SK-N-SH treated with all-trans-retinoic acid at 6 μM for 48 hours (cell line): ENCODE data around the gene COBLL1.

Experiments used
- ATAC-seq: fragments of 200-7000 bp; cut with Tn5 transposase; 3 replicates; pipeline ENCODE4 v1.9.1; 2020; ENCODE audit warnings: mild to moderate bottlenecking, moderate library complexity
- ARNTL ChIP-seq: fragments of 450-650 bp; formaldehyde crosslinking; IDR thresholded peaks from 2 replicates; pipeline ENCODE4 v1.5.0; 2020; ENCODE audit warnings: low read depth, mild to moderate bottlenecking, moderate library complexity, borderline replicate concordance
- BACH2 ChIP-seq: fragments of 250-450 bp; sonication (Bioruptor Pico); IDR thresholded peaks from 2 replicates; pipeline ENCODE4 v1.9.0; 2021; ENCODE audit warnings: mild to moderate bottlenecking, borderline replicate concordance
- CREB5 ChIP-seq: fragments of 250-450 bp; sonication (Bioruptor Pico); IDR thresholded peaks from 2 replicates; pipeline ENCODE4 v1.5.1; 2020; ENCODE audit warnings: low read depth, mild to moderate bottlenecking, moderate library complexity
- CSDC2 ChIP-seq: fragments of 250-450 bp; sonication (Bioruptor Pico); IDR thresholded peaks from 2 replicates; pipeline ENCODE4 v1.5.0; 2020; ENCODE audit warnings: mild to moderate bottlenecking, moderate library complexity
- CSRNP3 ChIP-seq: fragments of 250-450 bp; sonication (Bioruptor Pico); IDR thresholded peaks from 2 replicates; pipeline ENCODE4 v1.5.1; 2021; ENCODE audit warnings: mild to moderate bottlenecking, moderate library complexity
- ESRRG ChIP-seq: fragments of 250-450 bp; sonication (Bioruptor Pico); IDR thresholded peaks from 2 replicates; pipeline ENCODE4 v1.6.1; 2021; ENCODE audit warnings: mild to moderate bottlenecking
- GLIS3 ChIP-seq: fragments of 250-450 bp; sonication (Bioruptor Pico); IDR thresholded peaks from 2 replicates; pipeline ENCODE4 v1.5.0; 2020; ENCODE audit warnings: mild to moderate bottlenecking, moderate library complexity
- ISL1 ChIP-seq: fragments of 250-450 bp; sonication (Bioruptor Pico); IDR thresholded peaks from 2 replicates; pipeline ENCODE4 v2.1.2; 2022; ENCODE audit warnings: mild to moderate bottlenecking, moderate library complexity
- PATZ1 ChIP-seq: fragments of 250-450 bp; sonication (Bioruptor Pico); IDR thresholded peaks from 2 replicates; pipeline ENCODE4 v1.8.0; 2020; ENCODE audit warnings: mild to moderate bottlenecking, moderate library complexity, borderline replicate concordance
- POU6F1 ChIP-seq: fragments of 250-450 bp; sonication (Bioruptor Pico); IDR thresholded peaks from 2 replicates; pipeline ENCODE4 v1.8.0; 2021; ENCODE audit warnings: low read depth, mild to moderate bottlenecking, moderate library complexity, borderline replicate concordance
- RARB ChIP-seq: fragments of 250-450 bp; sonication (Bioruptor Pico); IDR thresholded peaks from 2 replicates; pipeline ENCODE4 v1.8.0; 2021; ENCODE audit warnings: mild to moderate bottlenecking, moderate library complexity
- TCF4 ChIP-seq: fragments of 250-450 bp; sonication (Bioruptor Pico); IDR thresholded peaks from 2 replicates; pipeline ENCODE4 v1.8.0; 2021; ENCODE audit warnings: mild to moderate bottlenecking, moderate library complexity, borderline replicate concordance
- TOX ChIP-seq: fragments of 250-450 bp; sonication (Bioruptor Pico); IDR thresholded peaks from 2 replicates; pipeline ENCODE4 v1.8.0; 2021; ENCODE audit warnings: mild to moderate bottlenecking, moderate library complexity, borderline replicate concordance
- TSHZ2 ChIP-seq: fragments of 250-450 bp; sonication (Bioruptor Pico); IDR thresholded peaks from 2 replicates; pipeline ENCODE4 v1.5.0; 2020; ENCODE audit warnings: mild to moderate bottlenecking, moderate library complexity
- ZFP3 ChIP-seq: fragments of 250-450 bp; sonication (Bioruptor Pico); IDR thresholded peaks from 2 replicates; pipeline ENCODE4 v1.5.0; 2020; ENCODE audit warnings: mild to moderate bottlenecking, moderate library complexity
- ZFP30 ChIP-seq: fragments of 450-650 bp; formaldehyde crosslinking; IDR thresholded peaks from 2 replicates; pipeline ENCODE4 v1.5.0; 2022; ENCODE audit warnings: mild to moderate bottlenecking, moderate library complexity
- ZNF565 ChIP-seq: fragments of 450-650 bp; formaldehyde crosslinking; conservative IDR thresholded peaks from 2 replicates; pipeline ENCODE4 v1.5.0; 2020; ENCODE audit warnings: low read depth, mild to moderate bottlenecking, moderate library complexity
- ZNF70 ChIP-seq: fragments of 450-650 bp; formaldehyde crosslinking; IDR thresholded peaks from 2 replicates; pipeline ENCODE4 v1.5.0; 2020; ENCODE audit warnings: mild to moderate bottlenecking, moderate library complexity
- ZNF8 ChIP-seq: fragments of 450-650 bp; formaldehyde crosslinking; IDR thresholded peaks from 2 replicates; pipeline ENCODE4 v1.5.0; 2020; ENCODE audit warnings: mild to moderate bottlenecking, moderate library complexity

The COBLL1 gene

GRCh38 chr2:164752956-164753355 lies 88.7 kb downstream of the COBLL1 start:
- no peak for ATAC-seq

GRCh38 chr2:164747783-164748433 lies 93.7 kb downstream of the COBLL1 start:
- TF ChIP-seq CSRNP3 (CRISPR knock-in tag) (no peak), TSHZ2 (CRISPR knock-in tag) (no peak), CREB5 (no peak)
- ATAC-seq = no peak

More at GRCh38 chr2:164752956-164753355, 88.7 kb downstream of the COBLL1 start:
- TF ChIP-seq ISL1 = no peak
- no peak for TF ChIP-seq ZNF8 (CRISPR knock-in tag)
- TF ChIP-seq TSHZ2 (CRISPR knock-in tag) = no peak
- no peak for TF ChIP-seq BACH2 (CRISPR knock-in tag)
- TF ChIP-seq ZFP3 (CRISPR knock-in tag) = no peak
- TF ChIP-seq ZFP30 = no peak
- no peak for TF ChIP-seq ESRRG (CRISPR knock-in tag)
- TF ChIP-seq ZNF565 (CRISPR knock-in tag) = no peak
- no peak for TF ChIP-seq TOX (CRISPR knock-in tag)
- TF ChIP-seq RARB (CRISPR knock-in tag) = no peak
- no peak for TF ChIP-seq TCF4 (CRISPR knock-in tag)
- no peak for TF ChIP-seq POU6F1
- TF ChIP-seq ZNF70 = no peak
- TF ChIP-seq PATZ1 = no peak
- no peak for TF ChIP-seq GLIS3 (CRISPR knock-in tag)
- TF ChIP-seq CSRNP3 (CRISPR knock-in tag) = no peak
- no peak for TF ChIP-seq ARNTL (CRISPR knock-in tag)
- no peak for TF ChIP-seq CSDC2 (CRISPR knock-in tag)
